HepG2 (cell line): ENCODE data around the gene LGI2. TPM values are rescaled to one million over a fixed set of nuclear protein-coding genes. Genes with fewer than 3 reads are reported as not detected.

Experiments used
- ATAC-seq: fragments of 200-7000 bp; cut with Tn5 transposase; 3 replicates; pipeline ENCODE4 v1.9.1; 2020; ENCODE audit warnings: mild to moderate bottlenecking, moderate library complexity
- BruUV-seq: library from RNA; stranded (reverse); fragments of 400-500 nt; replicated peaks from 2 replicates; lab custom pipeline; 2021; lab: Mats Ljungman, UMichigan
- CTCF ChIA-PET: fragments of 300-600 bp; formaldehyde crosslinking; extraction: SDS; loops from one replicate; lab custom pipeline; 2021; ENCODE audit warnings: low total read pairs, inconsistent platforms, low intra/inter-chr PET ratio; lab: Yijun Ruan, JAX
- POLR2A ChIA-PET: fragments of 350-600 bp; sonication (Branson Sonifier 250); formaldehyde crosslinking; loops from one replicate; lab custom pipeline; 2020; ENCODE audit warnings: antibody characterized with exemption, inconsistent platforms; lab: Yijun Ruan, JAX
- DNase-seq: peaks from one replicate; pipeline ENCODE4 v3.0.0-alpha.2; 2015; ENCODE audit warnings: low spot score
- FAIRE-seq: peaks from 3 replicates; lab custom pipeline; 2011; peaks lifted over from hg19 to GRCh38; lab: Jason Lieb, UNC
- H2AFZ ChIP-seq: one replicate; pipeline ENCODE4 v1.6.1; 2011; ENCODE audit warnings: low read length, inconsistent platforms
- H3K27ac ChIP-seq: fragments of 300-600 bp; 3 replicates; pipeline ENCODE4 v1.8.0; 2011; ENCODE audit warnings: mixed run types, mild to moderate bottlenecking, mixed read lengths, low read length, inconsistent platforms; ENCODE audit not compliant: insufficient read depth; ENCODE audit errors: extremely low read length
- H3K27me3 ChIP-seq, 2 experiments: fragments of 200-600 bp in 1 of 2; 2 replicates in 1 of 2; 3 replicates in 1 of 2; pipeline versions ENCODE4 v1.6.0 to v1.8.0; 2011; ENCODE audit warnings: low read length in 2 of 2, mild to moderate bottlenecking in 2 of 2, moderate library complexity in 2 of 2, inconsistent platforms in 1 of 2; ENCODE audit not compliant: insufficient read depth in 2 of 2, control insufficient read depth in 1 of 2
- H3K36me3 ChIP-seq, 2 experiments: fragments of 200-600 bp in 1 of 2; replicated peaks in 1 of 2; 2 replicates in 1 of 2; 3 replicates in 1 of 2; pipeline versions ENCODE4 v1.5.1 to v1.8.0; 2011; ENCODE audit warnings: low read length in 2 of 2, inconsistent platforms in 1 of 2; ENCODE audit not compliant: insufficient read depth in 2 of 2, control insufficient read depth in 1 of 2
- H3K4me1 ChIP-seq: 2 replicates; pipeline ENCODE4 v1.5.1; 2012; ENCODE audit warnings: low read length, inconsistent platforms; ENCODE audit not compliant: insufficient read depth
- H3K4me2 ChIP-seq: 2 replicates; pipeline ENCODE4 v1.6.0; 2011; ENCODE audit warnings: low read depth, low read length, inconsistent platforms
- H3K4me3 ChIP-seq, 3 experiments: fragments of 200-600 bp in 1 of 3; sonication (generic), shearing (Covaris generic) in 1 of 3; replicated peaks in 1 of 3; 2 replicates each; pipeline ENCODE4 v1.5.1; 2011 to 2016; ENCODE audit warnings: low read length in 3 of 3, inconsistent platforms in 2 of 3, low read depth in 2 of 3, mild to moderate bottlenecking in 2 of 3, control low read depth in 1 of 3, mixed read lengths in 1 of 3; ENCODE audit not compliant: insufficient read depth in 1 of 3
- H3K79me2 ChIP-seq: one replicate; pipeline ENCODE4 v1.6.1; 2011; ENCODE audit warnings: low read length, inconsistent platforms; ENCODE audit not compliant: insufficient read depth
- H3K9ac ChIP-seq: 2 replicates; pipeline ENCODE4 v1.6.0; 2011; ENCODE audit warnings: mild to moderate bottlenecking, low read depth, low read length, inconsistent platforms; ENCODE audit not compliant: insufficient read depth
- H3K9me3 ChIP-seq: 2 replicates; pipeline ENCODE4 v1.5.1; 2012; ENCODE audit warnings: mild to moderate bottlenecking, low read length
- H4K20me1 ChIP-seq: 2 replicates; pipeline ENCODE4 v1.6.0; 2011; ENCODE audit warnings: inconsistent platforms, mild to moderate bottlenecking, low read length, moderate library complexity; ENCODE audit not compliant: insufficient read depth
- ATF7-NPFF ChIP-seq: sonication (generic); formaldehyde crosslinking; IDR thresholded peaks from 2 replicates; pipeline ENCODE4 v1.8.1; 2023; ENCODE audit warnings: mild to moderate bottlenecking, low read depth, missing genetic modification reagents, moderate library complexity
- CC2D1A ChIP-seq: sonication (generic); formaldehyde crosslinking; IDR thresholded peaks from 2 replicates; pipeline ENCODE4 v1.8.1; 2023; ENCODE audit warnings: mild to moderate bottlenecking, missing genetic modification reagents
- ETV6 ChIP-seq: sonication (generic); formaldehyde crosslinking; conservative IDR thresholded peaks from 2 replicates; pipeline ENCODE4 v1.4.0; 2020; ENCODE audit warnings: missing genetic modification reagents
- FIP1L1 ChIP-seq: fragments of 200-400 bp; formaldehyde crosslinking; IDR thresholded peaks from 2 replicates; pipeline ENCODE4 v1.6.1; 2018; ENCODE audit warnings: low read depth, mild to moderate bottlenecking, low read length, moderate library complexity, borderline replicate concordance; ENCODE audit not compliant: insufficient read depth
- SNAPC2 ChIP-seq: sonication (generic); formaldehyde crosslinking; IDR thresholded peaks from 2 replicates; pipeline ENCODE4 v1.8.1; 2022; ENCODE audit warnings: mild to moderate bottlenecking, missing genetic modification reagents
- ZNF652 ChIP-seq: IDR thresholded peaks from 2 replicates; pipeline ENCODE4 v1.6.1; 2016; ENCODE audit warnings: low read depth, borderline replicate concordance
- ZNF709 ChIP-seq: sonication (generic); formaldehyde crosslinking; IDR thresholded peaks from 2 replicates; pipeline ENCODE4 v1.5.0; 2020; ENCODE audit warnings: mild to moderate bottlenecking, missing genetic modification reagents
- WGBS: methylation state at CpG from one replicate; pipeline ENCODE4 v1.1.6; 2017; ENCODE audit warnings: low lambda C conversion rate; 5-methylcytosine and 5-hydroxymethylcytosine counted together
- in situ Hi-C: cut with HindIII; loops from 2 replicates; pipeline ENCODE4 v1.10.0; 2017; ENCODE audit warnings: low pct_unique_long_range_greater_than_20kb; ENCODE audit not compliant: extremely low pct_ligation_motif_present
- intact Hi-C: fragments of 100-400 bp; cut with micrococcal nuclease; formaldehyde crosslinking; loops from one replicate; pipeline ENCODE4 v1.10.0; 2022; ENCODE audit not compliant: unreplicated experiment
- polyA plus RNA-seq, 8 experiments: library from polyadenylated mRNA; depleted of rRNA in 3 of 8; stranded (reverse) in 7 of 8; unstranded in 1 of 8; fragments of >200 nt; fragmentation: Illumina TruSeq in 4 of 8; extraction: Trizol in 4 of 8; gene quantifications; 2 replicates each; pipeline versions ENCODE4 v1.2.1 to v1.2.3, GENCODE V29; 2011 to 2016; ENCODE audit warnings: low read depth in 4 of 8, missing spikeins in 1 of 8, mixed read lengths in 1 of 8; ENCODE audit not compliant: insufficient read depth in 1 of 8
- total RNA-seq, 5 experiments: library from RNA; depleted of rRNA; stranded (reverse); fragments of >200 nt; fragmentation: Illumina TruSeq; extraction: Trizol; gene quantifications; 2 replicates each; pipeline ENCODE4 v1.2.3, GENCODE V29; 2016; ENCODE audit warnings: low read depth in 1 of 5
- TF ChIP-seq, protein P1 (sequence below): sonication (generic); formaldehyde crosslinking; IDR thresholded peaks from 2 replicates; pipeline ENCODE4 v1.5.0; 2020; ENCODE audit warnings: mild to moderate bottlenecking, missing genetic modification reagents
- TF ChIP-seq, protein P2 (sequence below): sonication (generic); formaldehyde crosslinking; IDR thresholded peaks from 2 replicates; pipeline ENCODE4 v1.5.0; 2020; ENCODE audit warnings: mild to moderate bottlenecking, missing genetic modification reagents, borderline replicate concordance
- TF ChIP-seq, protein P3 (sequence below): sonication (generic); formaldehyde crosslinking; IDR thresholded peaks from 2 replicates; pipeline ENCODE4 v1.4.0; 2020; ENCODE audit warnings: missing genetic modification reagents

LGI2 gene
- total and polyA plus RNA-seq, 2 of the 13 experiments (the other 11 are each of a cell fraction or from before 2014, with no cell fraction given), result not detected

DNA sequence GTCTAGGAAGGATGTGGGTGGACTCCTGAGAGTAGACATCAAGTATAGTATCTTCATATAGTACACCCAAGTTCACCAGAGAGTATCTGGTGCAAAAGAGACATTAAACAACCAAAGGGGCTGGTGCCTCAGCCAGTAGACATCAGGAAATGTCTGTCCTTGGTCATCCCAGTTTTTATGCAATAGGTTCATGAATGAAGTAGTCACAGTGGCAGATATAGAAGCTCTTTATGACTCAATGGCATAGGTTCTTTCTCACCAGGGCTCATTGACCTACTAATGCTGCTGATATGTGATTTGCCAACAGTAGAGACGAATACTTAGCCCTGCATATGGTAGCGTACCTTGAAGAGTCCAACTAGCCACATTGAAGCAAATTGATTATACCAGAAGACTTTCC lies 72.9 kb downstream of the LGI2 start:
- intact Hi-C loops, result no loop called here
- in situ Hi-C loops, result no loop called here

More for the DNA sequence above, 72.9 kb downstream of the LGI2 start:
- H4K20me1 ChIP-seq, result no peaks in the 10 kb centered on the region
- CTCF ChIA-PET, result no interaction called here
- no peaks in the 10 kb centered on the region for H3K27me3 ChIP-seq
- H3K4me3 ChIP-seq, result no peak overlapping the region
- H3K9ac ChIP-seq, result no peak overlapping the region
- FAIRE-seq (no peak), DNase-seq (no peak), ATAC-seq (no peak)
- no peak overlapping the region for H2AFZ ChIP-seq
- POLR2A ChIA-PET, result no interaction called here
- TF ChIP-seq FIP1L1 (no peak), SNAPC2 (no peak), ZNF652 (CRISPR knock-in tag) (no peak), CC2D1A (CRISPR knock-in tag) (no peak), ZNF709 (CRISPR knock-in tag) (no peak), ATF7-NPFF (CRISPR knock-in tag) (no peak), ETV6 (CRISPR knock-in tag) (no peak)
- TF ChIP-seq, protein P1, sequence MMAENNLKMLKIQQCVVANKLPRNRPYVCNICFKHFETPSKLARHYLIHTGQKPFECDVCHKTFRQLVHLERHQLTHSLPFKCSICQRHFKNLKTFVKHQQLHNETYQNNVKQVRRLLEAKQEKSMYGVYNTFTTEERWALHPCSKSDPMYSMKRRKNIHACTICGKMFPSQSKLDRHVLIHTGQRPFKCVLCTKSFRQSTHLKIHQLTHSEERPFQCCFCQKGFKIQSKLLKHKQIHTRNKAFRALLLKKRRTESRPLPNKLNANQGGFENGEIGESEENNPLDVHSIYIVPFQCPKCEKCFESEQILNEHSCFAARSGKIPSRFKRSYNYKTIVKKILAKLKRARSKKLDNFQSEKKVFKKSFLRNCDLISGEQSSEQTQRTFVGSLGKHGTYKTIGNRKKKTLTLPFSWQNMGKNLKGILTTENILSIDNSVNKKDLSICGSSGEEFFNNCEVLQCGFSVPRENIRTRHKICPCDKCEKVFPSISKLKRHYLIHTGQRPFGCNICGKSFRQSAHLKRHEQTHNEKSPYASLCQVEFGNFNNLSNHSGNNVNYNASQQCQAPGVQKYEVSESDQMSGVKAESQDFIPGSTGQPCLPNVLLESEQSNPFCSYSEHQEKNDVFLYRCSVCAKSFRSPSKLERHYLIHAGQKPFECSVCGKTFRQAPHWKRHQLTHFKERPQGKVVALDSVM, result no peak
- TF ChIP-seq, protein P2, sequence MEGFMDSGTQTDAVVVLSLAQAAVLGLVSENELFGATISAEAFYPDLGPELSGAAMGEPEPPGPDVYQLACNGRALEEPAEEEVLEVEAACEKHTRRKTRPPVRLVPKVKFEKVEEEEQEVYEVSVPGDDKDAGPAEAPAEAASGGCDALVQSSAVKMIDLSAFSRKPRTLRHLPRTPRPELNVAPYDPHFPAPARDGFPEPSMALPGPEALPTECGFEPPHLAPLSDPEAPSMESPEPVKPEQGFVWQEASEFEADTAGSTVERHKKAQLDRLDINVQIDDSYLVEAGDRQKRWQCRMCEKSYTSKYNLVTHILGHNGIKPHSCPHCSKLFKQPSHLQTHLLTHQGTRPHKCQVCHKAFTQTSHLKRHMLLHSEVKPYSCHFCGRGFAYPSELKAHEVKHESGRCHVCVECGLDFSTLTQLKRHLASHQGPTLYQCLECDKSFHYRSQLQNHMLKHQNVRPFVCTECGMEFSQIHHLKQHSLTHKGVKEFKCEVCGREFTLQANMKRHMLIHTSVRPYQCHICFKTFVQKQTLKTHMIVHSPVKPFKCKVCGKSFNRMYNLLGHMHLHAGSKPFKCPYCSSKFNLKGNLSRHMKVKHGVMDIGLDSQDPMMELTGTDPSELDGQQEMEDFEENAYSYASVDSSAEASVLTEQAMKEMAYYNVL (CRISPR knock-in tag), result no peak
- TF ChIP-seq, protein P3, sequence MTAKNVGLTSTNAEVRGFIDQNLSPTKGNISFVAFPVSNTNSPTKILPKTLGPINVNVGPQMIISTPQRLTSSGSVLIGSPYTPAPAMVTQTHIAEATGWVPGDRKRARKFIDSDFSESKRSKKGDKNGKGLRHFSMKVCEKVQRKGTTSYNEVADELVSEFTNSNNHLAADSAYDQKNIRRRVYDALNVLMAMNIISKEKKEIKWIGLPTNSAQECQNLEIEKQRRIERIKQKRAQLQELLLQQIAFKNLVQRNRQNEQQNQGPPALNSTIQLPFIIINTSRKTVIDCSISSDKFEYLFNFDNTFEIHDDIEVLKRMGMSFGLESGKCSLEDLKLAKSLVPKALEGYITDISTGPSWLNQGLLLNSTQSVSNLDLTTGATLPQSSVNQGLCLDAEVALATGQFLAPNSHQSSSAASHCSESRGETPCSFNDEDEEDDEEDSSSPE (CRISPR knock-in tag), result no peak
- H3K4me2 ChIP-seq, result no peak overlapping the region
- no peaks in the 10 kb centered on the region for H3K9me3 ChIP-seq
- H3K79me2 ChIP-seq, result no peaks in the 10 kb centered on the region
- 10% methylated on average over 2 of the region's 2 CpGs for WGBS
- H3K36me3 ChIP-seq, result no peaks in the 10 kb centered on the region
- no TSS peak for BruUV-seq
- no peak overlapping the region for H3K27ac ChIP-seq
- H3K4me1 ChIP-seq, result no peaks in the 10 kb centered on the region
